ENCODE data around the gene PRODH.
"Not testable (repeated sequence)": the region's sequence is repeated elsewhere in the genome, so short reads cannot be mapped to it uniquely, and the experiment has no call there.

Gene PRODH

DNA sequence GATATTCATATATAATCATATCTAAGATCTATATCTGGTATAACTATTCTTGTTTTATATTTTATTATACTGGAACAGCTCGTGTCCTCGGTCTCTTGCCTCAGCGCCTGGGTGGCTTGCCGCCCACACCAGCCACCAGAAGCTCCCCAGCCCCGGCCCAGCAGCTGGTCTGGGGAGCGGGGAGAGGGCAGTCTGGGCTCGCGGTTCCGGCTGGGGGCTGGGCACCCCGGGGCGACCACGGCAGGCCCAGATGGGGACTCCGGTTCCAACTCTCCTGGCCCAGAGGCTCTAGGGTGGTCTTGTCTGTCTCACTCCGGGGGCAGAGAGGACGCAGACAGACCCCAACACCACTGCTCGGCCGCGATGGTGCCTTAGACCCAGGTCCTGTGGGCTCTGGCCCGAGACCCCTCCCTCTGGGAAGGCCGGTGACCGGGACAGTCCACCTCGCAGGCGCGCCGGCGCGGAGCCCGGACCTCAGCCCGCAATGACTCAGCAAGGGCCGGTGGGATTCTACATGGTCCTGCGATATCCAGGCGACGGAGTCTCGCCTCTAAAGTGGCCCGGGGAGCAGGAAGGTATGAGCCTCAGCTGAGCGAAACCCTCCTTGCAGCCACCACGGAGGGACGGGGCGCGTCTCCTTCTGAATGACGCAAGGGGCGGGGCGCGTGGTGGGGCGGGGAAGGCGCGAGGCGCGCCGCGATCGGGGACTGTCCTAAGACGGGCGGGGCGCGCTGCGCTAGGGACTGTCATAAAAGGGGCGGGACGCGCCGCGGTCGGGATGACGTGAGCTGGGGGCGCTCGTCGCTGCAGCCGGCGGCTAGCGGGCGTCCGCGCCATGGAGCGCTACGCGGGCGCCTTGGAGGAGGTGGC, 30.3 kb downstream of the PRODH start, which contains the start of gene DGCR6:
Gene DGCR6 (plus strand): TSS at position 781 of the 870 bp plus-strand sequence. CDS start 55 bp downstream, at position 836.
- DNase-seq (ENCODE audit: low spot score) = no peak

DNA sequence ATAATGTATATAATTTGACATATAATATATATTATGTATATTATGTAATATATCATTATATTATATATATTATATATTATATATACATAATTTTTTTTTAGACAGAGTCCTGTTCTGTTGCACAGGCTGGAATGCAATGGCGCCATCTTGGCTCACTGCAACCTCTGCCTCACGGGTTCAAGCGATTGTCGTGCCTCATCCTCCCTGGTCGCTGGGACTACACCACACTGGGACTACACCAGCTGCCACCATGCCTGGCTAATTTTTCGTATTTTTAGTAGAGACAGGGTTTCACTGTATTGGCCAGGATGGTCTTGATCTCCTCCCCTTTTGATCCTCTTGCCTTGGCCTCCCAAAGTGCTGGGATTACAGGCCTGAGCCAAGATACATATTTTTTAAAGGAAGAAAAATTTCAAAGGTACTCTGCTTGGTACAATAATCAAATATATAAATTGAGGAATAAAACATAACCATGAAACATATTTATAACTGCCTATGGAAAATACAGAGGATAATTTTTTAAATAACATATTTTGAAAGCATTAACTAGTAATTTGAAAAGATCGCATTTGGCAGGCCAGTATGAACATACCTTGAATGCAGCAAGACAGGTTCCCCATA, 39.9 kb downstream of the PRODH start:
- not testable (repeated sequence) for DNase-seq (ENCODE audit: low spot score)

DNA sequence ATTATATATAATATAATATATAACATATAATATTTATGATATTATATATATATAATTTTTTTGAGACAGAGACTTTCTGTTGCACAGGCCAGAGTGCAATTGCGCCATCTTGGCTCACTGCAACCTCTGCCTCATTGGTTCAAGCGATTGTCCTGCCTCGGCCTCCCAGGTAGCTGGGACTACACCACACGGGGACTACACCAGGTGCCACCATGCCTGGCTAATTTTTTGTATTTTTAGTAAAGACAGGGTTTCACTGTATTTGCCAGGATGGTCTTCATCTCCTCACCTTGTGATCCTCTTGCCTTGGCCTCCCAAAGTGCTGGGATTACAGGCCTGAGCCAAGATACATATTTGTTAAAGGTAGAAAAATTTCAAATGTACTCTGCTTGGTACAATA, 42.3 kb downstream of the PRODH start:
- DNase-seq (ENCODE audit: low spot score) = not testable (repeated sequence)

DNA sequence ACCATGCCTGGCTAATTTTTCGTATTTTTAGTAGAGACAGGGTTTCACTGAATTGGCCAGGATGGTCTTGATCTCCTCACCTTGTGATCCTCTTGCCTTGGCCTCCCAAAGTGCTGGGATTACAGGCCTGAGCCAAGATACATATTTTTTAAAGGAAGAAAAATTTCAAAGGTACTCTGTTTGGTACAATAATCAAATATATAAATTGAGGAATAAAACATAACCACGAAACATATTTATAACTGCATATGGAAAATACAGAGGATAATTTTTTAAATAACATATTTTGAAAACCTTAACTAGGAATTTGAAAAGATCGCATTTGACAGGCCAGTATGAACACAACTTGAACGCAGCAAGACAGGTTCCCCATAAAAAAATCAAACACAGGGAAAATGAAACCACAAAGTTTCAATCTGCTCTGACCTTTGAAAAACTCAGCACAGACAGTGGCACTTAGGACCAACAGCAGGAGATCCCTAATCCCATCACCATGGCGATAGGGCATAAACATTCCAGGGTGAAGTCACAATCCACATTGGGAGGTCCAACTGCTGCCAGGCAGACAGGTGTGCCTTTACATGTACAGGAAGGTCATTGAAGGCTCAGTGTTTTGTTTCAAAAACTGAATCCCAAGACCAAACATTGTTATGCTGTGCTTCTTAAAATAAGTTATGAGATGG, 45.4 kb downstream of the PRODH start:
- not testable (repeated sequence) for DNase-seq (ENCODE audit: low spot score)

DNA sequence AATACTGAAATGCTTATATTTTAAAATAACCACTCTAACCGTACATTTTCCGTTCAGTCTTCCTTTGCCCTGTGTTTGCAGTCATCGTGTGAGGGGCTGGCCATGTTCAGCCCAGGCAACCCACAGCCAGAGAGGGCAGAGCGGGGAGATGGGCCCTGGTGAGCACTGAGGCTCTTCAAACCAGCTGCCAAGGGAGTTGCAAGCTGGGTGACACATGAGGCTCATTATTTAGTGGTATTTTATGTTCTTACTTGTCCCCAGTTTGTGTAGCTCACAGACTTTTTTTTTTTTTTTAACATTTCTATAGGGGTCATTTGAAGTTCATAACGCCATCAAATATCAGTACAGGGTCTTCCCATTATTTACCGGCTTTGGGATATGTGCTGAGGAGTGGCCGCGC, 48.0 kb downstream of the PRODH start:
- no peak for DNase-seq (ENCODE audit: low spot score)

DNA sequence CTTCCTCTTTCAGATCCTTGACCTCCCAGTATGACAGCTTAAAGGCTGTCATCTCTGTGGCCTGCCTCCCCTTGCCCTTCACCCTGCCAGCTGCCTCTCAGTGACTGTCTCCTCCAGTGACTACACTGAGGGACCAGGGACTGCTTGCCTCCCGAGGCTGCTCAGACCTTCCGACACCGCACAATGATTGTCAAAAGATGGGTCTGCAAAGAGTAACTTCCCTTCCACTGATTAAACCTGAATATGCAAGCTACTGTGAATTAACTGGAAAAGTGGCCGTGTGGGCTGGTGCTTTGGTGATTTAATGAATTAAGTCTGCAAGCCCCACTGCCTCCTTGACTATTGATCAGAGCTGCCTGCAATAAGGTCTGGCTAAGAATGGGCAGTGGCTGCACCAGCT, 51.6 kb downstream of the PRODH start:
- DNase-seq (ENCODE audit: low spot score) = not testable (repeated sequence)

DNA sequence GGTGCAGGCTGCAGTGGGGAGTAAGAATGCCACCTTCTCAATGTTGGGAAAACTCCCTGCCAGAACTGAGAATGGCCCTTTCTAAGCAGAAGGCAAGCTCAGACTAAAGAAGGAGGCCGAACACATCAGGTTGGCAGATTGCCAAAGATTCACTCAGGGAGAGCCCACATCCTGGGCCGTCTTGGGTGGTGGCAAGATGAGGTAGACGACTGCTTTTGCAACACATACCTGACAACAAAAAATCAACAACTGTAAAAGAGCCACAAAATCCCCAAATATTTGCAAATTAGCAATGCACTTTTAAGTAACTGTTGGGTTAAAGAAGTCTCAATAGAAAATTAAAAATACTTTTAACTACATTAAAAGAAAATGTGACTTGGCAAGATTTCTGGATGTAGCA, 54.8 kb downstream of the PRODH start:
- not testable (repeated sequence) for DNase-seq (ENCODE audit: low spot score)
